CD8-positive, alpha-beta memory T cell (primary cell): ENCODE results near the gene CLIP3. TPM values are rescaled to one million over a fixed set of nuclear protein-coding genes. Genes with fewer than 3 reads are reported as not detected.

Experiments
- CTCF ChIA-PET: fragments of 350-600 bp; sonication (Branson Sonifier 250); formaldehyde crosslinking; loops from one replicate; lab custom pipeline; 2021; ENCODE audit warnings: antibody characterized with exemption; lab: Charles Lee
- POLR2A ChIA-PET: fragments of 350-600 bp; sonication (Branson Sonifier 250); formaldehyde crosslinking; loops from one replicate; lab custom pipeline; 2021; ENCODE audit warnings: antibody characterized with exemption; lab: Charles Lee
- DNase-seq, 5 donors: peaks; one replicate each; pipeline versions ENCODE4 v3.0.0 to v3.0.0-alpha.2; 2020 to 2022; ENCODE audit warnings: mixed read lengths in 1 of 5
- H3K27ac ChIP-seq: one replicate; pipeline ENCODE4 v1.7.0; 2013; ENCODE audit warnings: low read depth, mild to moderate bottlenecking, low read length, moderate library complexity
- H3K27me3 ChIP-seq: 2 replicates; pipeline ENCODE4 v1.7.0; 2013; ENCODE audit warnings: low read length, mild to moderate bottlenecking; ENCODE audit not compliant: insufficient read depth, poor library complexity, severe bottlenecking
- H3K36me3 ChIP-seq: 2 replicates; pipeline ENCODE4 v1.7.0; 2013; ENCODE audit warnings: mild to moderate bottlenecking, low read length, moderate library complexity; ENCODE audit not compliant: insufficient read depth
- H3K4me1 ChIP-seq: 2 replicates; pipeline ENCODE4 v1.7.0; 2013; ENCODE audit warnings: mild to moderate bottlenecking, low read length, moderate library complexity; ENCODE audit not compliant: insufficient read depth
- H3K4me3 ChIP-seq: 2 replicates; pipeline ENCODE4 v1.7.0; 2013; ENCODE audit warnings: mild to moderate bottlenecking, low read length
- H3K9me3 ChIP-seq: 2 replicates; pipeline ENCODE4 v1.7.0; 2013; ENCODE audit warnings: mild to moderate bottlenecking, low read length
- H3K27ac Mint-ChIP-seq, 8 donors: one replicate each; pipeline ENCODE4 v1.8.0; 2020 to 2021; ENCODE audit warnings: mixed read lengths in 8 of 8, mild to moderate bottlenecking in 6 of 8, inconsistent platforms in 3 of 8, moderate library complexity in 3 of 8
- H3K27me3 Mint-ChIP-seq, 2 donors: one replicate each; pipeline ENCODE4 v1.8.0; 2020 to 2021; ENCODE audit warnings: mixed read lengths in 2 of 2, mild to moderate bottlenecking in 1 of 2, moderate library complexity in 1 of 2
- H3K36me3 Mint-ChIP-seq, 3 donors: one replicate each; pipeline ENCODE4 v1.8.0; 2020 to 2021; ENCODE audit warnings: mixed read lengths in 3 of 3, inconsistent platforms in 1 of 3, mild to moderate bottlenecking in 1 of 3
- H3K4me1 Mint-ChIP-seq, 3 donors: one replicate each; pipeline ENCODE4 v1.8.0; 2020 to 2021; ENCODE audit warnings: mixed read lengths in 3 of 3, inconsistent platforms in 1 of 3, mild to moderate bottlenecking in 1 of 3
- H3K4me3 Mint-ChIP-seq, 7 donors: one replicate each; pipeline ENCODE4 v1.8.0; 2020 to 2021; ENCODE audit warnings: mixed read lengths in 7 of 7, mild to moderate bottlenecking in 6 of 7, moderate library complexity in 4 of 7, inconsistent platforms in 2 of 7
- H3K9me3 Mint-ChIP-seq, 5 donors: one replicate each; pipeline ENCODE4 v1.8.0; 2020 to 2022; ENCODE audit warnings: mixed read lengths in 5 of 5, mild to moderate bottlenecking in 3 of 5, moderate library complexity in 2 of 5, inconsistent platforms in 1 of 5
- polyA plus RNA-seq: library from polyadenylated mRNA; unstranded; fragments of 300-500 nt; fragmentation: Illumina TruSeq; gene quantifications from one replicate; pipeline ENCODE4 v1.2.3, GENCODE V29; 2021
- total RNA-seq, 2 experiments: library from RNA; stranded (reverse); gene quantifications; one replicate each; pipeline ENCODE4 v1.2.3, GENCODE V29; 2021

Gene CLIP3
- total and polyA plus RNA-seq, 3 experiments from 2014 or later, result 0.29 to 0.39 (median 0.33) TPM

- no peak overlapping the region for H3K27ac ChIP-seq
- no peaks in the 10 kb centered on the region for H3K36me3 ChIP-seq
- ChIA-PET CTCF (interaction anchor here (1.5 kb wide), 1 partner anchor 19 kb away, joined by 3 read pairs; no protein-coding TSS in a partner anchor), POLR2A (no interaction called here)
- DNase-seq, result no peak
- no peaks in the 10 kb centered on the region for H3K9me3 Mint-ChIP-seq
- H3K4me3 Mint-ChIP-seq, result no peak overlapping the region
- no peaks in the 10 kb centered on the region for H3K4me1 Mint-ChIP-seq
- no peak overlapping the region for H3K4me3 ChIP-seq
- H3K27ac Mint-ChIP-seq, result no peak overlapping the region
- H3K9me3 ChIP-seq, result no peaks in the 10 kb centered on the region
- H3K4me1 ChIP-seq, result no peaks in the 10 kb centered on the region
- no peaks in the 10 kb centered on the region for H3K36me3 Mint-ChIP-seq
- H3K27me3 Mint-ChIP-seq, result peaks cover 21 to 33% of the 10 kb centered on the region in 2 donors
- peaks cover 3% of the 10 kb centered on the region for H3K27me3 ChIP-seq
Measured at GRCh38 chr19:35977446-35978222, 55.0 kb downstream of the CLIP3 start.

- Histone ChIP-seq H3K9me3 (no peaks in the 10 kb centered on the region), H3K4me3 (no peak overlapping the region), H3K27ac (no peak overlapping the region), H3K4me1 (no peaks in the 10 kb centered on the region), H3K27me3 (no peaks in the 10 kb centered on the region), H3K36me3 (no peaks in the 10 kb centered on the region)
- no peaks in the 10 kb centered on the region for H3K36me3 Mint-ChIP-seq
- H3K9me3 Mint-ChIP-seq, result no peaks in the 10 kb centered on the region
- no peak for DNase-seq
- peaks cover 18 to 19% of the 10 kb centered on the region in 2 donors for H3K27me3 Mint-ChIP-seq
- H3K4me3 Mint-ChIP-seq, result no peak overlapping the region
- CTCF ChIA-PET, result interaction anchor here (1.0 to 1.5 kb wide), 2 partner anchors 17 kb away, joined by 3 read pairs; no protein-coding TSS in a partner anchor
- no peaks in the 10 kb centered on the region for H3K4me1 Mint-ChIP-seq
- no peak overlapping the region for H3K27ac Mint-ChIP-seq
- POLR2A ChIA-PET, result interaction anchor here (0.6 kb wide), 1 partner anchor 14 kb away, joined by 5 read pairs; no protein-coding TSS in a partner anchor
Measured at GRCh38 chr19:35975608-35976214, 57.0 kb downstream of the CLIP3 start.

- peak overlapping the region in 1 of 7 donors; percentile 2 for H3K4me3 Mint-ChIP-seq
- no peak overlapping the region for H3K27ac ChIP-seq
- POLR2A ChIA-PET, result no interaction called here
- no peaks in the 10 kb centered on the region for H3K36me3 ChIP-seq
- H3K9me3 Mint-ChIP-seq, result no peaks in the 10 kb centered on the region
- peaks cover 7 to 8% (median 7%) of the 10 kb centered on the region in 3 donors for H3K4me1 Mint-ChIP-seq
- no peaks in the 10 kb centered on the region for H3K36me3 Mint-ChIP-seq
- no peaks in the 10 kb centered on the region for H3K9me3 ChIP-seq
- peaks cover 8 to 16% of the 10 kb centered on the region in 2 donors for H3K27me3 Mint-ChIP-seq
- no peaks in the 10 kb centered on the region for H3K4me1 ChIP-seq
- CTCF ChIA-PET, result no interaction called here
- DNase-seq, result no peak
- H3K27ac Mint-ChIP-seq, result peak overlapping the region in 1 of 8 donors; percentile 85
- H3K27me3 ChIP-seq, result no peaks in the 10 kb centered on the region
- no peak overlapping the region for H3K4me3 ChIP-seq
Measured at GRCh38 chr19:35973487-35973886, 59.2 kb downstream of the CLIP3 start.

GRCh38 chr19:35966771-35967170, 65.9 kb downstream of the CLIP3 start:
- Mint-ChIP-seq H3K4me1 (peaks cover 18 to 21% (median 18%) of the 10 kb centered on the region in 3 donors), H3K9me3 (no peaks in the 10 kb centered on the region), H3K4me3 (peak overlapping the region in 2 of 7 donors; percentile 57 to 74), H3K36me3 (no peaks in the 10 kb centered on the region), H3K27me3 (peaks cover 4% of the 10 kb centered on the region in 2 donors), H3K27ac (peak overlapping the region in 4 of 8 donors; percentile 29 to 75 (median 34))
- H3K27ac ChIP-seq, result no peak overlapping the region
- H3K9me3 ChIP-seq, result no peaks in the 10 kb centered on the region
- H3K4me3 ChIP-seq, result no peak overlapping the region
- DNase-seq, result no peak
- ChIA-PET CTCF (interaction anchor here (0.8 to 3.9 kb wide), 4 partner anchors 8 to 161 kb away, joined by 3 to 11 read pairs (median 4); no protein-coding TSS in a partner anchor), POLR2A (no interaction called here)
- no peaks in the 10 kb centered on the region for H3K27me3 ChIP-seq
- no peaks in the 10 kb centered on the region for H3K36me3 ChIP-seq
- H3K4me1 ChIP-seq, result no peaks in the 10 kb centered on the region

Other genes with a start within 250 kb of the CLIP3 start
- gene PRODH2, start 220.0 kb downstream of the CLIP3 start, total RNA-seq, result not detected
- gene PRODH2, start 220.0 kb downstream of the CLIP3 start, polyA plus RNA-seq, result not detected
- gene NPHS1, start 180.4 kb downstream of the CLIP3 start, total RNA-seq, result not detected
- not detected for gene NPHS1, start 180.4 kb downstream of the CLIP3 start, polyA plus RNA-seq
- gene KIRREL2, start 176.0 kb downstream of the CLIP3 start, total RNA-seq, result under 1 TPM; 0.62 to 0.83 TPM
- gene KIRREL2, start 176.0 kb downstream of the CLIP3 start, polyA plus RNA-seq, result not detected
- under 1 TPM; 0.85 to 0.86 TPM for gene APLP1, start 164.3 kb downstream of the CLIP3 start, total RNA-seq
- not detected for gene APLP1, start 164.3 kb downstream of the CLIP3 start, polyA plus RNA-seq
- 10 to 100 TPM; 63.3 to 66.5 TPM for gene NFKBID, start 132.3 kb downstream of the CLIP3 start, total RNA-seq
- 3.0 TPM for gene NFKBID, start 132.3 kb downstream of the CLIP3 start, polyA plus RNA-seq
- gene HCST, start 130.3 kb downstream of the CLIP3 start, total RNA-seq, result 10 to 100 TPM; 53.4 to 60.1 TPM
- gene HCST, start 130.3 kb downstream of the CLIP3 start, polyA plus RNA-seq, result 1,883 TPM
- 1 to 10 TPM; 6.4 to 6.8 TPM for gene TYROBP, start 124.6 kb downstream of the CLIP3 start, total RNA-seq
- 96.2 TPM for gene TYROBP, start 124.6 kb downstream of the CLIP3 start, polyA plus RNA-seq
- gene LRFN3, start 96.5 kb downstream of the CLIP3 start, total RNA-seq, result 10 to 100 TPM; 12.4 to 12.5 TPM
- 3.0 TPM for gene LRFN3, start 96.5 kb downstream of the CLIP3 start, polyA plus RNA-seq
- 10 to 100 TPM; 21.0 to 21.9 TPM for gene SDHAF1, start 37.7 kb downstream of the CLIP3 start, total RNA-seq
- gene SDHAF1, start 37.7 kb downstream of the CLIP3 start, polyA plus RNA-seq, result 54.2 TPM
- gene SYNE4, start 24.1 kb downstream of the CLIP3 start, total RNA-seq, result 1 to 10 TPM; 1.2 to 1.9 TPM
- not detected for gene SYNE4, start 24.1 kb downstream of the CLIP3 start, polyA plus RNA-seq
- 10 to 100 TPM; 37.2 to 41.3 TPM for gene ALKBH6, start 18.7 kb downstream of the CLIP3 start, total RNA-seq
- 21.2 TPM for gene ALKBH6, start 18.7 kb downstream of the CLIP3 start, polyA plus RNA-seq
- gene THAP8, start 21.4 kb upstream of the CLIP3 start, total RNA-seq, result 1 to 10 TPM; 1.3 to 1.9 TPM
- 8.5 TPM for gene THAP8, start 21.4 kb upstream of the CLIP3 start, polyA plus RNA-seq
- 10 to 100 TPM; 15.7 to 15.8 TPM for gene WDR62, start 22.0 kb upstream of the CLIP3 start, total RNA-seq
- gene WDR62, start 22.0 kb upstream of the CLIP3 start, polyA plus RNA-seq, result 0.37 TPM
- gene OVOL3, start 78.3 kb upstream of the CLIP3 start, total RNA-seq, result not detected
- not detected for gene OVOL3, start 78.3 kb upstream of the CLIP3 start, polyA plus RNA-seq
- 100 to 1,000 TPM; 118 to 131 TPM for gene POLR2I, start 82.0 kb upstream of the CLIP3 start, total RNA-seq
- gene POLR2I, start 82.0 kb upstream of the CLIP3 start, polyA plus RNA-seq, result 159 TPM
- gene TBCB, start 82.6 kb upstream of the CLIP3 start, total RNA-seq, result 100 to 1,000 TPM; 135 to 137 TPM
- gene TBCB, start 82.6 kb upstream of the CLIP3 start, polyA plus RNA-seq, result 261 TPM
- 100 to 1,000 TPM; 415 to 432 TPM for gene CAPNS1, start 107.2 kb upstream of the CLIP3 start, total RNA-seq
- gene CAPNS1, start 107.2 kb upstream of the CLIP3 start, polyA plus RNA-seq, result 167 TPM
- not detected for gene COX7A1, start 119.6 kb upstream of the CLIP3 start, total RNA-seq
- gene COX7A1, start 119.6 kb upstream of the CLIP3 start, polyA plus RNA-seq, result not detected
- 1 to 10 TPM; 2.1 to 2.5 TPM for gene ZNF565, start 181.8 kb upstream of the CLIP3 start, total RNA-seq
- gene ZNF565, start 181.8 kb upstream of the CLIP3 start, polyA plus RNA-seq, result 6.4 TPM
- 100 to 1,000 TPM; 122 to 129 TPM for gene ZNF146, start 182.2 kb upstream of the CLIP3 start, total RNA-seq
- gene ZNF146, start 182.2 kb upstream of the CLIP3 start, polyA plus RNA-seq, result 80.6 TPM